SU-DHL-6 (cell line): ENCODE data around the gene VARS2.

Experiments
- EZH2phosphoT487 ChIP-seq: fragments of 200-600 bp; sonication (generic), shearing (Covaris generic); conservative IDR thresholded peaks from 2 replicates; pipeline ENCODE4 v1.6.1; 2018; ENCODE audit warnings: mild to moderate bottlenecking, antibody characterized with exemption, low read length, moderate library complexity, mixed read lengths
- TF ChIP-seq, protein P1 (sequence below): fragments of 200-600 bp; sonication (generic); IDR thresholded peaks from one replicate; pipeline ENCODE4 v1.5.1; 2017; ENCODE audit warnings: antibody characterized with exemption, mild to moderate bottlenecking, low read length, moderate library complexity; ENCODE audit not compliant: insufficient read depth, poor library complexity, severe bottlenecking

DNA sequence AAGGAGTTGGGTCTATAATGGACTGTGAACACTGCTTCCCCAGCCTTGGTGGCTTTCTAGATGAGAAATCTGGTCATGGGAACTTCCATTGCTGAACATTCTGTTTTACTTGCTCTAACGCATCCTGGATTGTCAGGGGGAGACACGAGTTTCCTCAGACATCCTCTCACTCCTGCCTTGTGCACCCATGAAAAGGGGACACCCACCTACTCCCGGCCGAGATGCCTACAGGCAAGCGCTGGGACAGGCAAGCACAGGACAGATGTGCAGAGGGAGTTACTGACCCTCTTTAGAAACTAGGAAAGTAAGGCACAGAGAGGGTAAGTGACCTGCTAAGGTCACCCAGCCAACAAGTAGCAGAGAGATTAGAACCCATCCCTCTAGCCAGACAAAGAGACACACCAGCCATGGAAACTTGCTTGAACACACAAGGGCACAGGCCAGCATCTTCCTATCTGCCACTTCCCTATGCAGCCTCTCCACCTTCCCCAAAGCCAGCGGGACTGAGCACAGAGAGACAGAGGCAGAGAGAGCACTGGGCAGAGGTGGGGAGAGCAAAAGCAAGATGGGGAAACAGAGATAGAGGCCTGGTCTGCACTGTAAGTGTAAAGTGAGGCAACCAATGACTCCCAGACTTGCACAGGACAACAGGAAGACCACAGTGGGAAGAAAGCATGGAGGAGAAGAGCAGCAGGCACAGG, 18.8 kb downstream of the VARS2 start:
- TF ChIP-seq, protein P1, sequence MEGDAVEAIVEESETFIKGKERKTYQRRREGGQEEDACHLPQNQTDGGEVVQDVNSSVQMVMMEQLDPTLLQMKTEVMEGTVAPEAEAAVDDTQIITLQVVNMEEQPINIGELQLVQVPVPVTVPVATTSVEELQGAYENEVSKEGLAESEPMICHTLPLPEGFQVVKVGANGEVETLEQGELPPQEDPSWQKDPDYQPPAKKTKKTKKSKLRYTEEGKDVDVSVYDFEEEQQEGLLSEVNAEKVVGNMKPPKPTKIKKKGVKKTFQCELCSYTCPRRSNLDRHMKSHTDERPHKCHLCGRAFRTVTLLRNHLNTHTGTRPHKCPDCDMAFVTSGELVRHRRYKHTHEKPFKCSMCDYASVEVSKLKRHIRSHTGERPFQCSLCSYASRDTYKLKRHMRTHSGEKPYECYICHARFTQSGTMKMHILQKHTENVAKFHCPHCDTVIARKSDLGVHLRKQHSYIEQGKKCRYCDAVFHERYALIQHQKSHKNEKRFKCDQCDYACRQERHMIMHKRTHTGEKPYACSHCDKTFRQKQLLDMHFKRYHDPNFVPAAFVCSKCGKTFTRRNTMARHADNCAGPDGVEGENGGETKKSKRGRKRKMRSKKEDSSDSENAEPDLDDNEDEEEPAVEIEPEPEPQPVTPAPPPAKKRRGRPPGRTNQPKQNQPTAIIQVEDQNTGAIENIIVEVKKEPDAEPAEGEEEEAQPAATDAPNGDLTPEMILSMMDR = no peak
- no peak for TF ChIP-seq EZH2phosphoT487
